Limb (tissue), 2 donors: Measurements from ENCODE around the gene RPS8.
A peak's percentile ranks its signal among the peaks of the same experiment; 100 is the strongest.
"Not testable (repeated sequence)": the region's sequence is repeated elsewhere in the genome, so short reads cannot be mapped to it uniquely, and the experiment has no call there.

Source experiments
- DNase-seq, 2 donors: peaks; one replicate each; pipeline ENCODE4 v3.0.0-alpha.2; 2016; ENCODE audit errors: extremely low spot score in 2 of 2

Gene RPS8

DNA sequence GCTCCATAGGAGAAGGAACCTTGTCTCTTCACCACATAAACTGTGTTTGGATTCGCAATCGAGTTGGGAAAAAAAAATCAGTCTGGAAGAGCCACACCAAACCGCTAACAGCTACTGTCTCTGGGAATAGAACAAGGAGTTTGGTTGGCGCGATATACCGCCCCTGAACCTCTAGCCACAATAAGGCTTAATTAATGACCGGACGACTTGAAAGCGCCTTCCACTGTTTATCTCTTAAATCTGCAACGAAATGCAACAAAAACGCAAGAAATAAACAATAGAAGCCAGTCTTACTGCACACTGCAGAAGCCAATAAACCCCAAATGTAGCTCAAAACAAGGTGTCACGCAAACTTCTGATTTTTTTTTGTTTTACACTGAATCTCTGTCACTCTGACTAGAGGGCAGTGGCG lies 43.9 kb downstream of the RPS8 start:
- no peak for DNase-seq

DNA sequence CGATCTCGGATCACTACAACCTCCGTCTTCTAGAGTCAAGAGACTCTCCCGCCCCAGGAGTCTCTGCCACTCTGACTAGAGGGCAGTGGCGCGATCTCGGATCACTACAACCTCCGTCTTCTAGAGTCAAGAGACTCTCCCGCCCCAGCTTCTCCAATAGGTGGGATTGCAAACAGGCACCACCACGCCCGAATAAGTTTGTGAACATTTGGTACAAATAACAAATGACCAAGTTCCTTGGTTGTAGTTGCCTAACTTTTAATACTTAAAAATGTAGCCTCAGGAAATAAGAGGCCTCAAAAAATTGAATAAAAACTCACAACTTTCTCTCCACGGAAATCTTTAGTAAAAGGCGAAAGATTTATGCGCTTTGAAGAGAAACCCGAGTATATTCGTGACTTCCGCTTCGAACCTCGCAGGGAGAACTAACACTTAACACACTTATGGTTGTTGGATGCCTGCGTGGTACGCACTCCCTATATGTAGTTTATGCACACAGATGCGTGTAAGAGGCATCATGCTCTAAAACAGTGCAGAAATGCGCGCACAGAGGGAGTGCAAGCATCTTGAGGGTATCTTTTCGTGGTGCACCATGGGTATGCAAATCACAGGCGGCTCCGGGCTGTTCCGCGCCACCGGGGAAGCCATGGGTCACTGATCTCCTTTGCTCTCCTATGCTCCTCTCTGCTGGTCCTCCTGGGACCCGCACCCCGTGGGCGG lies 44.4 kb downstream of the RPS8 start:
- peak; percentile 84 to 92 for DNase-seq

DNA sequence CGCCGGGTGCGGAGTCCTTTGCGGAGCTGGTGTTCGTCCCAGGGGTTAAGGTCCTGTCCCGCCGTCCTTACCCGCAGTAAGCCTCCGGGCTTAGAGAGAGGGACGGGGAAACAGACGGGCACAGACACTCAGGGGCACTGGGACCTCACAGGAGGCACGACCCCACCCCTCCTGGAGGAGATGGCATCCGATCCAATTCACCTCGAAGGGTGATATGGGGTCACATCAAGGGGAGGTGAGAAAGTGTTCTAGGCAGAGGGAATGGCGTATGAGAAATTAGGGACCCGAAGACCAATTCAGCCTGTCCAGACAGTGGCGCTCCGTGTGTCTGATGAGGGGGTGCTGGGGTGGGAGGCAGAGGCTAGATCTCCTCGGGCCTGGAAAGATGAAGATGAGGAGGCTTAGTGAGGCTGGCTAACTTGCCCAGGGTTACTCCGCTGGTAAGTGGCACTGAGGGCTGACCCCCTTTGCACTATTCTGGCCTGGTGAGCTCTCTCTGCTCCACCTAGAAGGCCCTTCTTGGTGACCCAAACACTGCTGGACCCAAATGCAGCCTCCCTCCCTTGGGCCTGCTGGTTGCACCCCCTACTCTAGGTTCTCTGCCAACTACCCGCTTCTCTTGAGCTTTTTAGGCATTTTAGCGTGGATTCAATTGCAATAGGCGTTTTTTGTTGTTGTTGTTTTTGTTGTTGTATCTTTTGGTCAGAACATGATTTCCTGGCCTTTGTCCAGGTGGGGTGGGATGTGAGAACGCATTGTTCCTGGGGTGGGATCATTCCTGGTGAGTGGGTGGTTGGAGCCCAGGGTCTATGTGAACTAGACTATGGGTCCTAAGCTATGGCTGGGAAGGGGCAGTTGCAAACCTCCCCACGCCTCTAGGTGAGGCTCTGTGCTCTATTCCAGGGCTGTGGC lies 45.2 kb downstream of the RPS8 start:
- no peak for DNase-seq

DNA sequence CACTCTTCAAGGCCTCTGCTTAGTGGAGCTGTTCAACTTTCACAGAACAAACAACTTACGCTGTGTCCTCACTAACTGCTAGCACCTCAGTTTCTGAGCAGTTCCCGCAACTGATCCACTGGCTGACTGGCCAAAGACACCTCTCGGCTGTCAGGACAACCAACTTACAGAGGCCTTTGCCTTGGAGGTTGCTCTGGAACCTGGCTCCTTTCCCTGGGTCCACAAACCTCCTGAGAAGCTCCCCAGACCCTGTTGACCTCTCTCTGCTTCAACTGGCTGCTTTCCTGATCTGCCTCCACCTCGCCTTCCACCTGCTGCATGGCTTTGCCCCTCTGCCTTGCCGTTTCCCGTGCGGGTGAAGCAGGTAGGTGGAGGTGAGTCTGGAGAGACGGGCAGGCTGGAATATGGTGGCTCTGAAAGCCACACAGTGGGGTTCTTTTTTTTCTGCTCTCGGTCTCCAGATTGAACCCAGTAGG lies 45.9 kb downstream of the RPS8 start:
- no peak for DNase-seq

DNA sequence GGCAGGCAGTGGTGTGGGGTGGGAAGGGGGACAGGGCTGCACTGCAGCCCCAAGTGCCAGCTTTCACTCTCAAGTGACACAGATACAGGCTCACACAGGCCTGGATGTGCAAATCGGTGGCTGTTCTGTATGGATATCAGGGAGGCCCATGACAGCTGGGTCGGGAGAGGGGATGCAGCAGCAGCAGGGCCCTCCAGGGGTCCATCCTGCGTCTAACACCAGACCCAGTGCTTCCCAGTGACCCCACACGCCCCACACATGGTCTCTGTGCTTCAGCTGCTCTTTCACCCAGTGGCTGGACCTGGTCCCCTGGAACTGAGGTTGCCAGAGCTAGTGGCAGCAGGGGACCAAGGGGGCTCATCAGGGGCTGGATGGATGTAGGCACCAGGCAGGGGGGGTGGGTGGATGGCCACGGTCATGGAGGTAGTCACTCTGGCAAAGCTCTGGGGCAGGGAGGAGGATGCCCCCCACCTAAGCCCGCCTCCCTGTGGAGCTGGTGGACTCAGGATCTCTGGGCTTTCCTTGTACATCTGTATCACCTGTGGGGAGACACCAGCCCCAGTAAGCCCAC lies 46.9 kb downstream of the RPS8 start:
- no peak for DNase-seq

DNA sequence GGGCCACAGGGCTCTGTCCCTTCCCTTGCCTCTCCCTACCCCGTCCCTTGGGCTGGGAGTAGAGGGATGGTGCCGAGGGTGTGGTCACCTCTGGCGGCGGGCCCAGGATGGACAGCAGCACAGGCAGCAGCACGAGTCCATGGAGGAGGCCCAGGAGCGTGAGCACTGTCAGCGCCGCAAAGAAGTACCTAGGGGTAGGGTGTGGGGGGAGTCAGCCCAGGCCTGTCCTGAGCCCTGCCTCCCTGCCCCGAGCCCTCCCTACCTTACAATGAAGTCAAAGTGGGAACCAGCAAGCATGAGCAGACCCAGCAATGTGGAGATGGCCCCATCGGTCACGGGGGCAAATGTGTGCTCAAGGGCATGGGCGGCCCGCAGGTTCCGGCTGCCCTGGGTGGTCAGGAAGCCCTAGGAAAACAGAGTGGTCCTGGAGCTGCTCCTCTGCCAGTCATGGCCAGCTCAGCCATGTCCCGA lies 47.7 kb downstream of the RPS8 start:
- DNase-seq = no peak

DNA sequence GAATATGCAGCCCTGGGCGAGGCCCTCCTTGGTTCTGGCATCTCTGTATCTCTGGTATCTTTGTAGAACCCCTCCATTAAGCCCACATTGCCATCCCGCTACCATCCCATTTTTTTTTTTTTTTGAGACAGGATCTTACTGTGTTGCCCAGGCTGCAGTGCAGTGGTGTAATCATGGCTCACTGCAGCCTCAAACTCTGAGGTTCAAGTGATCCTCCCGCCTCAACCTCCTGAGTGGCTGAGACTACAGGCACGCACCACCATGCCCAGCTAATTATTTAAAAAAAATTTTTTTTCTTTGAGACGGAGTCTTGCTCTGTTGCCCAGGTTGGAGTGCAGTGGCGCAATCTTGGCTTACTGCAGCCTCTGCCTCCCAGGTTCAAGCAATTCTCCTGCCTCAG lies 49.1 kb downstream of the RPS8 start:
- not testable (repeated sequence) for DNase-seq

DNA sequence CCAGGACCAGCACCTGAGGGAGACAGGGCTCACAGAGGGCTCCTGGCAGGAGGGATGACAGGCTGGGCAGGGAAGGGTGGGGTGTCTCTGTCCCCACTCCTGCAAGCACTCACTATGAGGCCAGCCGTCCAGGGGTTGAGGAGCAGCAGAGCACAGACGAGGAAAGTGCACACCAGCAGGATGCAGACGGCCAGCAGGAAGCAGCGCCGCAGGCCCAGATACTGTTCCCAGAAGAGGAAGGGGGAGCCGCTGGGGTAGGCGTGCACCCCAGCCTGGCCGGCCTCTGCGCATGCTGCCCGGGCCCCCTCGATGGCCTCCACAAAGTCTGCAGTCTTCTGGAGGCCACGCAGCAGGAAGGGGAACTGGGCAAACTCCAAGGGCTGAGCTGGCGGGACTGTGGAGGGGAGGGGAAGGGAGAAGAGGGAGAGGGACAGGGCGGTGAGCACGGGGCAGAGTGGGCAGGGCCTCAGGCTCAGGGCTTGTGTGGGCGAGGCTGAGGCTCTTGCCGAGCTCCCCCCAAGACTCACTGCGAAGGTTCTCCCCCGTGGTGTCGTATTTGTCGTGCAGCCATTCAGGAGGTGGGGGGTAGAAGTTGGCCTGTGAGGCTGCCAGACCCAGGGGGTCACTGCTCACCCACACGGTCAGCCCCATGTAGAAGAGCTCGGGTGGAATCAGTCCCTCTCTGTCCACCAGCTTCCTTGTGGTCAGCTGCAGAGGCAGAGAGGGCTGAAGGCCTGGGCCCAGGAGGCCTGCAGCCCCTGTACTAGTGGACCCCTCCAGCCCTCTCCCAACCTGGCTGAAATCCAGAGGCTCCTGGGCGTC lies 51.2 kb downstream of the RPS8 start:
- no peak for DNase-seq

DNA sequence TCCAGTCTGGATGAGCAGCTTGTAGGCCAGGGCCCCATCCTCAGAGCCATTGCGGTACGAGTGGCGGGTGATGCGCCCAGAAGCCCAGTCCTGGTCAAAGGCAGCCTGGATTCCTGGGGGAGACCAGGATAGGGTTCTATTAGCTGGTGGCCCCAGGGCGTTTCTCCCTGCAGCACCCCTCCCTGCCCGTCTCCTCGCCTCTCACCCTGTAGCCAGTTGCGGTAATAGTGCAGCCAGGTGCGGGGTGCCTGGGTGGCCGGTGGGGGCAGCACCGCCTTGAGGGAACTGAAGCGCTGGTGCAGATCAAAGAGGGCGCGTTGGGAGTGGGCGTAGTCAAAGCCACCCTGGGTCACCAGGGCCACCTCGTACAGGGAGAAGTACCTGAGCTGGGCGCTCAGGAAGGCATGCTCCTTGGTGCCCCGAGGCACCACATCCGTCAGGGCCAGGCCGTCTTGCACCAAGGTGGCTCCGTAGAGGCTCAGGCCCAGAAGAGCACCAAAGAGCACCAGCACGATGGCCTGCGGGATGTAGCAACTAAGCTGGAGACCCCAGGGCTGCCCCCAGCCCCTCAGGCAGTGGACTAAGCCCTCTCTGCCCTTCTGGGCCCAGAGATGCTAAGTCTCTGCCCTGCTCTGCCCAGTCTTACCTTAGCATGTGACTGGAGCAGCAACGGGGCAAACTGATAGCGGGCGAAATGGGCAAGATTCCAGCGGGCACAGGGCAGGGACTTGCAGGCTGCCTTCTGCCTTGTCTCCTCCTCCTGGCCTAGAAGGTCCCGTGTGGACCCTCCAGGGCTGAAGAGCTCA lies 52.1 kb downstream of the RPS8 start:
- no peak for DNase-seq

DNA sequence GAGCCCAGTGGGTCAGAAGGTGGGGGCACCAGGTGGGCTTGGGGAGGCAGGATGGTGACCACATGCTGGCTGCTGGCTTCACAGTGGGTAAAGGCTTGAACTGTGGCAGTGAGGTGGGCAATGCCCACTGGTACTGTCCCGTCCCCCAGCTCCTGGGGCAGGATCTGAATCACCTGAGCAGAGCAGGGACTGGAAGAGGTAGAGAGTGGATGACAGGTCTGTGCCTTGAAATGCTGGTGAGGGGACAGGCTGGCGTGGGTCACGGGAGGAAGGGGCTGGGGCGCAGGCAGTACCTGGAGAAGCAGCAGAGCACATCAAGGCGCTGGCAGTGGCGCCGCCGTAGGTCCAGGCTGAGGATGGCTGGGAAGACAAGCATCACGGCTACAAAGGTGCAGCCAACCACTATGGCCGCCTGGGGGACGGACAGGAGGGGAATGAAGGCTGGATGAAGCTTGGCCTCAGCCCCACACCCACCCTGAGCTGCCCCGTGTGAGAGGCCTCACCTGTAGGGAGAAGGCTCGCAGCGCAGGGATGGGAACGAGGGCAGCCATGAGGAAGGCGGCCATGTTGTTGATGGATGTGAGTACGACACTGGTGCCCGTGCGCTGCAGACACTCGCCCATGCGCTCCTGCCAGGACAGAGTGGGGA lies 52.8 kb downstream of the RPS8 start:
- no peak for DNase-seq
